WTC11 (cell line): Measurements from ENCODE around the gene DOCK1. TPM values are rescaled to one million over a fixed set of nuclear protein-coding genes. Genes with fewer than 3 reads are reported as not detected.

Experiments used
- ATAC-seq: fragments of 200-7000 bp; cut with Tn5 transposase; 2 replicates; pipeline ENCODE4 v1.10.0; 2021; ENCODE audit warnings: mild to moderate bottlenecking, moderate library complexity
- CTCF ChIA-PET: fragments of 300-600 bp; sonication (Branson Sonifier 250); formaldehyde crosslinking; loops from one replicate; lab custom pipeline; 2021; ENCODE audit warnings: antibody characterized with exemption; lab: Charles Lee
- POLR2A ChIA-PET: fragments of 350-600 bp; sonication (Branson Sonifier 250); formaldehyde crosslinking; loops from one replicate; lab custom pipeline; 2021; ENCODE audit warnings: antibody characterized with exemption; lab: Charles Lee
- DNase-seq: peaks from one replicate; pipeline ENCODE4 v3.0.0; 2021; ENCODE audit warnings: low spot score
- H3K27ac Mint-ChIP-seq: 2 replicates; pipeline ENCODE4 v1.8.0; 2021; ENCODE audit warnings: mixed read lengths
- H3K27me3 Mint-ChIP-seq: 2 replicates; pipeline ENCODE4 v1.8.0; 2021; ENCODE audit warnings: low read depth, mild to moderate bottlenecking, moderate library complexity, mixed read lengths
- H3K36me3 Mint-ChIP-seq: 2 replicates; pipeline ENCODE4 v1.8.0; 2021; ENCODE audit warnings: mixed read lengths
- H3K4me1 Mint-ChIP-seq: 2 replicates; pipeline ENCODE4 v1.8.0; 2022; ENCODE audit warnings: mixed read lengths
- H3K4me3 Mint-ChIP-seq: 2 replicates; pipeline ENCODE4 v1.8.0; 2021; ENCODE audit warnings: mild to moderate bottlenecking, moderate library complexity, mixed read lengths
- H3K9me3 Mint-ChIP-seq: 2 replicates; pipeline ENCODE4 v1.8.0; 2021; ENCODE audit warnings: mixed read lengths
- FOXK1 ChIP-seq: sonication (generic); formaldehyde crosslinking; IDR thresholded peaks from 2 replicates; pipeline ENCODE4 v1.8.0; 2022; ENCODE audit warnings: mild to moderate bottlenecking, moderate library complexity, missing genetic modification reagents
- IRF2 ChIP-seq: sonication (generic); formaldehyde crosslinking; IDR thresholded peaks from 2 replicates; pipeline ENCODE4 v1.8.0; 2022; ENCODE audit warnings: low read depth, missing genetic modification reagents, borderline replicate concordance
- JAZF1 ChIP-seq: fragments of 250-450 bp; sonication (Bioruptor Pico); IDR thresholded peaks from 2 replicates; pipeline ENCODE4 v1.9.0; 2021; ENCODE audit warnings: moderate library complexity, mild to moderate bottlenecking, inconsistent platforms
- JUN ChIP-seq: sonication (generic); formaldehyde crosslinking; IDR thresholded peaks from 2 replicates; pipeline ENCODE4 v1.8.0; 2023; ENCODE audit warnings: mild to moderate bottlenecking, missing genetic modification reagents
- MXD4 ChIP-seq: fragments of 250-450 bp; sonication (Bioruptor Pico); IDR thresholded peaks from 2 replicates; pipeline ENCODE4 v1.8.0; 2021; ENCODE audit warnings: mild to moderate bottlenecking, moderate library complexity, borderline replicate concordance
- NFATC4 ChIP-seq: fragments of 250-450 bp; sonication (Bioruptor Pico); IDR thresholded peaks from 2 replicates; pipeline ENCODE4 v1.9.0; 2021; ENCODE audit warnings: mild to moderate bottlenecking
- SP1 ChIP-seq: sonication (generic); formaldehyde crosslinking; conservative IDR thresholded peaks from 2 replicates; pipeline ENCODE4 v1.8.1; 2022; ENCODE audit warnings: missing genetic modification reagents
- TEAD4 ChIP-seq: sonication (generic); formaldehyde crosslinking; IDR thresholded peaks from 2 replicates; pipeline ENCODE4 v1.8.0; 2022; ENCODE audit warnings: mild to moderate bottlenecking, missing genetic modification reagents
- TP53 ChIP-seq: sonication (generic); formaldehyde crosslinking; IDR thresholded peaks from 2 replicates; pipeline ENCODE4 v1.8.1; 2023; ENCODE audit warnings: mild to moderate bottlenecking, missing genetic modification reagents
- total RNA-seq: library from RNA; stranded (reverse); gene quantifications from 3 replicates; pipeline ENCODE4 v1.2.3, GENCODE V29; 2021
- TF ChIP-seq, protein P1 (sequence below): sonication (generic); formaldehyde crosslinking; IDR thresholded peaks from 2 replicates; pipeline ENCODE4 v1.8.0; 2023; ENCODE audit warnings: missing genetic modification reagents
- TF ChIP-seq, protein P2 (sequence below): sonication (generic); formaldehyde crosslinking; IDR thresholded peaks from 2 replicates; pipeline ENCODE4 v1.8.1; 2022; ENCODE audit warnings: mild to moderate bottlenecking, missing genetic modification reagents, moderate library complexity, borderline replicate concordance
- TF ChIP-seq, protein P3 (sequence below): sonication (generic); formaldehyde crosslinking; IDR thresholded peaks from 2 replicates; pipeline ENCODE4 v1.8.1; 2023; ENCODE audit warnings: mild to moderate bottlenecking, missing genetic modification reagents, borderline replicate concordance
- TF ChIP-seq, protein P4 (sequence below): sonication (generic); formaldehyde crosslinking; IDR thresholded peaks from 2 replicates; pipeline ENCODE4 v1.8.0; 2022; ENCODE audit warnings: mild to moderate bottlenecking, missing genetic modification reagents
- TF ChIP-seq, protein P5 (sequence below): sonication (generic); formaldehyde crosslinking; conservative IDR thresholded peaks from 2 replicates; pipeline ENCODE4 v1.8.1; 2023; ENCODE audit warnings: mild to moderate bottlenecking, low read depth, missing genetic modification reagents, moderate library complexity
- TF ChIP-seq, protein P6 (sequence below): sonication (generic); formaldehyde crosslinking; IDR thresholded peaks from 2 replicates; pipeline ENCODE4 v1.8.1; 2023; ENCODE audit warnings: mild to moderate bottlenecking, missing genetic modification reagents, moderate library complexity
- TF ChIP-seq, protein P7 (sequence below): sonication (generic); formaldehyde crosslinking; IDR thresholded peaks from 2 replicates; pipeline ENCODE4 v1.8.1; 2023; ENCODE audit warnings: mild to moderate bottlenecking, missing genetic modification reagents

DOCK1 gene
- total RNA-seq, 1 experiment from 2014 or later, result 52.1 TPM

DNA sequence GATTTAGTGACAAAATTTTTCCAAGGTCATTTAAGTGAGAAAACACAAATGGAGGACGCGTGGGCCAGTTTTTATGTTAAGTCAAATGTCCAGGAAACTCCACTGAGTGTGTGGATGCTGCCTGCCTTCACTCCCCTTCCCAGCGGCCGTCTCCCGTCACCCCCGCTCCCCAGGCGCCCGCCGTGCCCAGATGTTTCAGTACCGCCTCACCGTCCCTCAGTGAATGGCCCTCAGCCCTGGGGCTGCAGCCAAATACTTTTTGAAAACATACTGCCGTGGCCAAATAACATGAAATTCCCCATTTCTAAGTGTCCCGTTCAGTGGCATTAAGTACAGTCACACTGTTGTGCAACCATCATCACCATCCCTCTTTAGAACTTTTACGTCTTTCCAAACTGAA, 159.2 kb downstream of the DOCK1 start:
- TF ChIP-seq, protein P1, sequence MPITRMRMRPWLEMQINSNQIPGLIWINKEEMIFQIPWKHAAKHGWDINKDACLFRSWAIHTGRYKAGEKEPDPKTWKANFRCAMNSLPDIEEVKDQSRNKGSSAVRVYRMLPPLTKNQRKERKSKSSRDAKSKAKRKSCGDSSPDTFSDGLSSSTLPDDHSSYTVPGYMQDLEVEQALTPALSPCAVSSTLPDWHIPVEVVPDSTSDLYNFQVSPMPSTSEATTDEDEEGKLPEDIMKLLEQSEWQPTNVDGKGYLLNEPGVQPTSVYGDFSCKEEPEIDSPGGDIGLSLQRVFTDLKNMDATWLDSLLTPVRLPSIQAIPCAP (CRISPR knock-in tag), result no peak
- TF ChIP-seq, protein P2, sequence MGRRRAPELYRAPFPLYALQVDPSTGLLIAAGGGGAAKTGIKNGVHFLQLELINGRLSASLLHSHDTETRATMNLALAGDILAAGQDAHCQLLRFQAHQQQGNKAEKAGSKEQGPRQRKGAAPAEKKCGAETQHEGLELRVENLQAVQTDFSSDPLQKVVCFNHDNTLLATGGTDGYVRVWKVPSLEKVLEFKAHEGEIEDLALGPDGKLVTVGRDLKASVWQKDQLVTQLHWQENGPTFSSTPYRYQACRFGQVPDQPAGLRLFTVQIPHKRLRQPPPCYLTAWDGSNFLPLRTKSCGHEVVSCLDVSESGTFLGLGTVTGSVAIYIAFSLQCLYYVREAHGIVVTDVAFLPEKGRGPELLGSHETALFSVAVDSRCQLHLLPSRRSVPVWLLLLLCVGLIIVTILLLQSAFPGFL (CRISPR knock-in tag), result no peak
- no peak for TF ChIP-seq SP1 (CRISPR knock-in tag)
- TF ChIP-seq FOXK1 (CRISPR knock-in tag), result no peak
- TF ChIP-seq, protein P3, sequence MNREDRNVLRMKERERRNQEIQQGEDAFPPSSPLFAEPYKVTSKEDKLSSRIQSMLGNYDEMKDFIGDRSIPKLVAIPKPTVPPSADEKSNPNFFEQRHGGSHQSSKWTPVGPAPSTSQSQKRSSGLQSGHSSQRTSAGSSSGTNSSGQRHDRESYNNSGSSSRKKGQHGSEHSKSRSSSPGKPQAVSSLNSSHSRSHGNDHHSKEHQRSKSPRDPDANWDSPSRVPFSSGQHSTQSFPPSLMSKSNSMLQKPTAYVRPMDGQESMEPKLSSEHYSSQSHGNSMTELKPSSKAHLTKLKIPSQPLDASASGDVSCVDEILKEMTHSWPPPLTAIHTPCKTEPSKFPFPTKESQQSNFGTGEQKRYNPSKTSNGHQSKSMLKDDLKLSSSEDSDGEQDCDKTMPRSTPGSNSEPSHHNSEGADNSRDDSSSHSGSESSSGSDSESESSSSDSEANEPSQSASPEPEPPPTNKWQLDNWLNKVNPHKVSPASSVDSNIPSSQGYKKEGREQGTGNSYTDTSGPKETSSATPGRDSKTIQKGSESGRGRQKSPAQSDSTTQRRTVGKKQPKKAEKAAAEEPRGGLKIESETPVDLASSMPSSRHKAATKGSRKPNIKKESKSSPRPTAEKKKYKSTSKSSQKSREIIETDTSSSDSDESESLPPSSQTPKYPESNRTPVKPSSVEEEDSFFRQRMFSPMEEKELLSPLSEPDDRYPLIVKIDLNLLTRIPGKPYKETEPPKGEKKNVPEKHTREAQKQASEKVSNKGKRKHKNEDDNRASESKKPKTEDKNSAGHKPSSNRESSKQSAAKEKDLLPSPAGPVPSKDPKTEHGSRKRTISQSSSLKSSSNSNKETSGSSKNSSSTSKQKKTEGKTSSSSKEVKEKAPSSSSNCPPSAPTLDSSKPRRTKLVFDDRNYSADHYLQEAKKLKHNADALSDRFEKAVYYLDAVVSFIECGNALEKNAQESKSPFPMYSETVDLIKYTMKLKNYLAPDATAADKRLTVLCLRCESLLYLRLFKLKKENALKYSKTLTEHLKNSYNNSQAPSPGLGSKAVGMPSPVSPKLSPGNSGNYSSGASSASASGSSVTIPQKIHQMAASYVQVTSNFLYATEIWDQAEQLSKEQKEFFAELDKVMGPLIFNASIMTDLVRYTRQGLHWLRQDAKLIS (CRISPR knock-in tag), result no peak
- TF ChIP-seq MXD4 (CRISPR knock-in tag), result no peak
- TF ChIP-seq, protein P4, sequence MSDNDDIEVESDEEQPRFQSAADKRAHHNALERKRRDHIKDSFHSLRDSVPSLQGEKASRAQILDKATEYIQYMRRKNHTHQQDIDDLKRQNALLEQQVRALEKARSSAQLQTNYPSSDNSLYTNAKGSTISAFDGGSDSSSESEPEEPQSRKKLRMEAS (CRISPR knock-in tag), result no peak
- TF ChIP-seq, protein P5, sequence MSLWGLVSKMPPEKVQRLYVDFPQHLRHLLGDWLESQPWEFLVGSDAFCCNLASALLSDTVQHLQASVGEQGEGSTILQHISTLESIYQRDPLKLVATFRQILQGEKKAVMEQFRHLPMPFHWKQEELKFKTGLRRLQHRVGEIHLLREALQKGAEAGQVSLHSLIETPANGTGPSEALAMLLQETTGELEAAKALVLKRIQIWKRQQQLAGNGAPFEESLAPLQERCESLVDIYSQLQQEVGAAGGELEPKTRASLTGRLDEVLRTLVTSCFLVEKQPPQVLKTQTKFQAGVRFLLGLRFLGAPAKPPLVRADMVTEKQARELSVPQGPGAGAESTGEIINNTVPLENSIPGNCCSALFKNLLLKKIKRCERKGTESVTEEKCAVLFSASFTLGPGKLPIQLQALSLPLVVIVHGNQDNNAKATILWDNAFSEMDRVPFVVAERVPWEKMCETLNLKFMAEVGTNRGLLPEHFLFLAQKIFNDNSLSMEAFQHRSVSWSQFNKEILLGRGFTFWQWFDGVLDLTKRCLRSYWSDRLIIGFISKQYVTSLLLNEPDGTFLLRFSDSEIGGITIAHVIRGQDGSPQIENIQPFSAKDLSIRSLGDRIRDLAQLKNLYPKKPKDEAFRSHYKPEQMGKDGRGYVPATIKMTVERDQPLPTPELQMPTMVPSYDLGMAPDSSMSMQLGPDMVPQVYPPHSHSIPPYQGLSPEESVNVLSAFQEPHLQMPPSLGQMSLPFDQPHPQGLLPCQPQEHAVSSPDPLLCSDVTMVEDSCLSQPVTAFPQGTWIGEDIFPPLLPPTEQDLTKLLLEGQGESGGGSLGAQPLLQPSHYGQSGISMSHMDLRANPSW (CRISPR knock-in tag), result no peak
- no peak for TF ChIP-seq JAZF1 (CRISPR knock-in tag)
- no peak for TF ChIP-seq JUN

DNA sequence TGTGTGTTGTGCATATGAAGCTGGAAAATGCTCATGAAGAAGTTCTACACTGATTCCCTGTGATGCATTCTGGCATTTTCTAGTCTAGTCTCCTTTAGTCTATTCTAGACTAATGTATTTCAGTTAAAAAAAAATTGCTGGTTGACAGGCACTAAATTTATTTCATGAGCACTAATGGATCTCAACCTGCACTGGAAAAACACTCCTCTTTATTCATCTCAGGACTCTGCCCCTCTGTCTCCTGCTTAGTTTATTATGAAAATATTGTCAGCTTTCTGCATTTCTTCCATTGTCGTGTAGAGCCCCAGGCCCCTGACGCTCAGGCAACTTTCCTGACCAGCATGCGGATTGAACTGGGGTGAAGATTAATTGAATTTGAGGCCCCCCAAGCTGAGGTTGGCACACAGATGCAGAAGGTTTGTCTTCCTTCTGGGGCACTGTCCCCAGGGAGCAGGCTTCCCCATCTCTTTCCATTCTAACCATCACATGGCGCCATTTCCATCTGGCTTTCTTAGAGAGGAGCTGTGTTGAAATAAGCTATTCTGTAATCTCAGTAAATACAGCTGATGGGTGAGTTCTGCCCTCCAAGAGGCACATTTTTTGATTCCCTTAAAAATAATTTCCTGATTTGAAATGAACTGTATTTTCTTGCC, 162.4 kb downstream of the DOCK1 start:
- TF ChIP-seq, protein P6, sequence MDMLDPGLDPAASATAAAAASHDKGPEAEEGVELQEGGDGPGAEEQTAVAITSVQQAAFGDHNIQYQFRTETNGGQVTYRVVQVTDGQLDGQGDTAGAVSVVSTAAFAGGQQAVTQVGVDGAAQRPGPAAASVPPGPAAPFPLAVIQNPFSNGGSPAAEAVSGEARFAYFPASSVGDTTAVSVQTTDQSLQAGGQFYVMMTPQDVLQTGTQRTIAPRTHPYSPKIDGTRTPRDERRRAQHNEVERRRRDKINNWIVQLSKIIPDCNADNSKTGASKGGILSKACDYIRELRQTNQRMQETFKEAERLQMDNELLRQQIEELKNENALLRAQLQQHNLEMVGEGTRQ (CRISPR knock-in tag), result no peak
- TF ChIP-seq, protein P7, sequence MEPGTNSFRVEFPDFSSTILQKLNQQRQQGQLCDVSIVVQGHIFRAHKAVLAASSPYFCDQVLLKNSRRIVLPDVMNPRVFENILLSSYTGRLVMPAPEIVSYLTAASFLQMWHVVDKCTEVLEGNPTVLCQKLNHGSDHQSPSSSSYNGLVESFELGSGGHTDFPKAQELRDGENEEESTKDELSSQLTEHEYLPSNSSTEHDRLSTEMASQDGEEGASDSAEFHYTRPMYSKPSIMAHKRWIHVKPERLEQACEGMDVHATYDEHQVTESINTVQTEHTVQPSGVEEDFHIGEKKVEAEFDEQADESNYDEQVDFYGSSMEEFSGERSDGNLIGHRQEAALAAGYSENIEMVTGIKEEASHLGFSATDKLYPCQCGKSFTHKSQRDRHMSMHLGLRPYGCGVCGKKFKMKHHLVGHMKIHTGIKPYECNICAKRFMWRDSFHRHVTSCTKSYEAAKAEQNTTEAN (CRISPR knock-in tag), result no peak
- TF ChIP-seq IRF2 (CRISPR knock-in tag) (no peak), TP53 (CRISPR knock-in tag) (no peak), TEAD4 (CRISPR knock-in tag) (no peak), NFATC4 (CRISPR knock-in tag) (no peak)
- Mint-ChIP-seq H3K4me1 (no peaks in the 10 kb centered on the region), H3K4me3 (no peak overlapping the region), H3K9me3 (no peaks in the 10 kb centered on the region), H3K36me3 (peaks cover 63% of the 10 kb centered on the region), H3K27ac (no peak overlapping the region), H3K27me3 (no peaks in the 10 kb centered on the region)
- POLR2A ChIA-PET, result no interaction called here
- CTCF ChIA-PET, result interaction anchor here (0.6 kb wide), 1 partner anchor 22 kb away, joined by 3 read pairs; no protein-coding TSS in a partner anchor
- ATAC-seq (no peak), DNase-seq (no peak)

More for the DNA sequence above, 159.2 kb downstream of the DOCK1 start:
- ATAC-seq (no peak), DNase-seq (no peak)
- POLR2A ChIA-PET, result no interaction called here
- Mint-ChIP-seq H3K9me3 (peaks cover 4% of the 10 kb centered on the region), H3K4me3 (no peak overlapping the region), H3K27me3 (no peaks in the 10 kb centered on the region), H3K36me3 (peaks cover 65% of the 10 kb centered on the region), H3K27ac (no peak overlapping the region), H3K4me1 (no peaks in the 10 kb centered on the region)
- CTCF ChIA-PET, result no interaction called here
